ENCODE results near the gene NASP. TPM values are rescaled to one million over a fixed set of nuclear protein-coding genes. Genes with fewer than 3 reads are reported as not detected.

The NASP gene
- 119 to 153 TPM (median 121 TPM) in 5 replicates for total RNA-seq (2022; extraction: Qiagen RNA extraction)

GRCh38 chr1:45583666-45584350 is at the start of gene NASP:
Gene NASP, plus strand, starts transcription at chr1:45584041. Its CDS starts 106 bp downstream, at chr1:45584147.

DNA sequence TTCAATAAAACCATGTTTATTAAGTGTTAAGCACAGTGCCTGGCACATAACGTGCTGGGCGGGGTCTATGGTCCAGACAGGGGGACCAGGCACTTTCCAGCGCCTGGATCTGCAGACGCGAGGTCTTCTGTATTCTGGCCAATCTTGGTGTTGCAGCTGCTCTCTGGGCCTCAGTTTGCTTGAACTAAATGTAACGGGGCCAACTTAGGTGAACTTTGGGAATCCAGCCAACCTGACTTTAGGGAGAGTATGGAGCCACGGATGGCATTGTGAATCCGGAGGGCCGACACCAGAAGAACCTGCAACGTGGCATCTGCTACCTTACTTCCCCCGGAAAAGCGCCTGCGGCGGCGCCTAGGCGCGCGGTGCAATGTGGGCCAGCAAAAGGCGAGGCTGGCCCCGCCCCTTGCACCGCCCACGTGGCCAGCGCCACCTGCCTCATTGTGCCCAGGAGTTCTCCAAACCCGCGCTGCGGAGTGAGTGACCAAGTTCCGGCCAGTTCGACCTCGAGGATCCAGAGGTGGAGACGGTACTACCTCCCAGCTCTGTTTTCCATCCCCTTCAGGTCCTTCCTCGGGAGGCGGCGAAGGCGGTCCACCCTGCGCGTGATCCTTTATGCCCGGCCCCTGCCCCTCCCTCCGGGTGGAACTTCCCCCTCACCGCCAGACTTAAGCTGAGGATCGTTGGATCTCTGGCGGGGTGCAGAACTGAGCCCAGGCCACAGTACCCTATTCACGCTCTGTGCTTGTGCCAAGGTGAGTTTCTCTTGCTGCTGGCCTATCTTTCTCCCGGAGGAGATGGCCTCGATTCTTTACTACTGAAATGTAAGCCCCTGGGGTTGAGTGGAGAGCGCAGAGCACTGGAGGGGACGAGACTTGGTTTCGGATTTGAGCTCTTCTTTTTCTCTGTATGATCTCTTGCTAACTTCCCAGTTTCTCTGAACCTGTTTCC is 33.2 kb upstream of the NASP start, which contains the start of gene AKR1A1:
Gene AKR1A1 (plus strand): TSS at position 426 of the 951 bp plus-strand sequence. CDS start 10,969 bp downstream, outside the sequence.

DNA sequence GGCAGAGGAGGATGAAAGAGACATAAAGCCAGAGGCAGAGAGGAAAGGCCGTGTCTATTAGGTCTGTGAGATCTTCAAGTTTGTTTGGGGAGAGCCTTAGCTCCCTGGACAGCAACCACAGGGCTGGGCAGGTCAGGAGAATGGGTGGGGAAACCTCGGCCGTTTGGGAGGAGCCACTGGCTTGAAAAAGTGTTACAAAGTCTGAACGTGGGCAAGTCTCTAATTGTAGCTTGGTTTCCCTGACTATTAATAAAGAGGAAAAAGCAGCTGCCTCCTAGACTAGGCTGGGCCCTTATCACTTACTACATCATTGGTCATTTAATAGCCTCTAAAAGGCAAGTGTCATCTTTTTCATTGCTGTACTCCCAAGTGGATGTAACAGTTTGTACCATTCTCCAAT is 40.1 kb downstream of the NASP start, which contains the start of gene CCDC17:
Gene CCDC17 (minus strand): TSS at position 83 of the 400 bp plus-strand sequence. CDS start 145 bp downstream, outside the sequence.

Other genes with a start within 250 kb of the NASP start
- 11.0 to 12.9 TPM (median 12.4 TPM) in 5 replicates for gene TOE1, start 243.9 kb upstream of the NASP start, total RNA-seq (2022; extraction: Qiagen RNA extraction)
- 7.0 to 9.6 TPM (median 9.1 TPM) in 5 replicates for gene MUTYH, start 243.6 kb upstream of the NASP start, total RNA-seq (2022; extraction: Qiagen RNA extraction)
- 0.10 to 0.29 TPM (median 0.18 TPM) in 5 replicates for gene TESK2, start 92.9 kb upstream of the NASP start, total RNA-seq (2022; extraction: Qiagen RNA extraction)
- gene CCDC163, start 84.0 kb upstream of the NASP start, total RNA-seq (2022; extraction: Qiagen RNA extraction) = 1.3 to 2.0 TPM (median 1.8 TPM) in 5 replicates
- 2.0 to 3.5 TPM (median 2.6 TPM) in 5 replicates for gene MMACHC, start 83.7 kb upstream of the NASP start, total RNA-seq (2022; extraction: Qiagen RNA extraction)
- 1,711 to 2,308 TPM (median 1,822 TPM) in 5 replicates for gene PRDX1, start 62.2 kb upstream of the NASP start, total RNA-seq (2022; extraction: Qiagen RNA extraction)
- 66.4 to 78.5 TPM (median 71.2 TPM) in 5 replicates for gene AKR1A1, start 33.2 kb upstream of the NASP start, total RNA-seq (2022; extraction: Qiagen RNA extraction)
- gene CCDC17, start 40.0 kb downstream of the NASP start, total RNA-seq (2022; extraction: Qiagen RNA extraction) = 0.18 to 0.57 TPM (median 0.19 TPM) in 5 replicates
- gene GPBP1L1, start 102.5 kb downstream of the NASP start, total RNA-seq (2022; extraction: Qiagen RNA extraction) = 33.0 to 42.0 TPM (median 34.1 TPM) in 5 replicates
- 18.0 to 21.6 TPM (median 19.1 TPM) in 5 replicates for gene TMEM69, start 104.1 kb downstream of the NASP start, total RNA-seq (2022; extraction: Qiagen RNA extraction)
- 2.8 to 5.4 TPM (median 4.6 TPM) in 5 replicates for gene IPP, start 166.6 kb downstream of the NASP start, total RNA-seq (2022; extraction: Qiagen RNA extraction)
- 12.3 to 19.3 TPM (median 18.0 TPM) in 5 replicates for gene MAST2, start 219.6 kb downstream of the NASP start, total RNA-seq (2022; extraction: Qiagen RNA extraction)